Fibroblast of villous mesenchyme (primary cell): ENCODE data around the gene SFT2D3. TPM values are rescaled to one million over a fixed set of nuclear protein-coding genes. Genes with fewer than 3 reads are reported as not detected.

Source experiments
- DNase-seq: peaks from one replicate; pipeline ENCODE4 v3.0.0-alpha.2; 2010; ENCODE audit warnings: low read depth
- H3K4me3 ChIP-seq: 2 replicates; pipeline ENCODE4 v1.5.1; 2011; ENCODE audit warnings: low read depth, mild to moderate bottlenecking, low read length
- total RNA-seq: library from RNA; depleted of rRNA; stranded (reverse); fragments of >200 nt; gene quantifications from 2 replicates; pipeline ENCODE4 v1.2.3, GENCODE V29; 2012
- TF ChIP-seq, protein P1 (sequence below): IDR thresholded peaks from 2 replicates; pipeline ENCODE4 v1.5.1; 2012; ENCODE audit warnings: low read depth, mild to moderate bottlenecking, low read length; ENCODE audit not compliant: insufficient read depth

Gene SFT2D3
- total RNA-seq, 1 donor = 4.7 TPM

GRCh38 chr2:127664895-127665225 is 36.4 kb upstream of the SFT2D3 start:
- H3K4me3 ChIP-seq = no peak overlapping the region
- no peak for DNase-seq
- TF ChIP-seq, protein P1, sequence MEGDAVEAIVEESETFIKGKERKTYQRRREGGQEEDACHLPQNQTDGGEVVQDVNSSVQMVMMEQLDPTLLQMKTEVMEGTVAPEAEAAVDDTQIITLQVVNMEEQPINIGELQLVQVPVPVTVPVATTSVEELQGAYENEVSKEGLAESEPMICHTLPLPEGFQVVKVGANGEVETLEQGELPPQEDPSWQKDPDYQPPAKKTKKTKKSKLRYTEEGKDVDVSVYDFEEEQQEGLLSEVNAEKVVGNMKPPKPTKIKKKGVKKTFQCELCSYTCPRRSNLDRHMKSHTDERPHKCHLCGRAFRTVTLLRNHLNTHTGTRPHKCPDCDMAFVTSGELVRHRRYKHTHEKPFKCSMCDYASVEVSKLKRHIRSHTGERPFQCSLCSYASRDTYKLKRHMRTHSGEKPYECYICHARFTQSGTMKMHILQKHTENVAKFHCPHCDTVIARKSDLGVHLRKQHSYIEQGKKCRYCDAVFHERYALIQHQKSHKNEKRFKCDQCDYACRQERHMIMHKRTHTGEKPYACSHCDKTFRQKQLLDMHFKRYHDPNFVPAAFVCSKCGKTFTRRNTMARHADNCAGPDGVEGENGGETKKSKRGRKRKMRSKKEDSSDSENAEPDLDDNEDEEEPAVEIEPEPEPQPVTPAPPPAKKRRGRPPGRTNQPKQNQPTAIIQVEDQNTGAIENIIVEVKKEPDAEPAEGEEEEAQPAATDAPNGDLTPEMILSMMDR = no peak

DNA sequence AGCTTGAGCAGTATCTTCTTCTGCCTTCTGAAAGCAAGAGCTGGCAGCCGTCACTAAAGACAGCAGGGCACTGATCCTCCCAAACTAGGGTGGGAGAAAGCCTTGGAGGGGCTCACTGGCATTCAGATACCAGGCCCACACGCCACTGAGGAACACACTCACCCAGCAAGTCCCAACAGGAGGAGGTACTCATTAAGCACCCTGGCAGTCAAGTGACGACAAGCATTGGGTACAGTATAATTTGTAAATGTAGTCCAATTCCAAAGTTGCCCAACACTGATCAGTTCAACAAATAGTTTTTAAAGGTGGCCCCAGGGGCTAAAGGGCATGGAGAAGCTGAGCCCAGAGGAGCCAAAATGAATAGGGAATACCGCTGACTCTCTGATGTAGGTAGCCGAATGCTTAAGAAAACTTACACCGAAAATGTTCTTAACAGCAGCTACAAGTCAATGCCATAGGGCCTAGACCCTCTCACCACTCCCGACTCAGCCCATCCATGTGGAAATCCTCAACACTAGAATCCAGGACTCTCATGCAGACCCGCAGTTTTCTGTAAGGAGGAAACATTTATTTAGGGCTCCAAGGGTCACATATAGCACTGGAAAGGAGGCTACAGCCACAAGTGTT is 35.9 kb upstream of the SFT2D3 start:
- no peak overlapping the region for H3K4me3 ChIP-seq
- TF ChIP-seq, protein P1 = no peak
- DNase-seq = no peak

GRCh38 chr2:127669056-127669455 is 32.2 kb upstream of the SFT2D3 start:
- peak; percentile 59 for DNase-seq
- TF ChIP-seq, protein P1 = no peak
- H3K4me3 ChIP-seq = no peak overlapping the region

- no peak for DNase-seq
- no peak overlapping the region for H3K4me3 ChIP-seq
- TF ChIP-seq, protein P1 = no peak
These were observed 31.0 kb upstream of the SFT2D3 start for GRCh38 chr2:127670055-127670956.

DNA sequence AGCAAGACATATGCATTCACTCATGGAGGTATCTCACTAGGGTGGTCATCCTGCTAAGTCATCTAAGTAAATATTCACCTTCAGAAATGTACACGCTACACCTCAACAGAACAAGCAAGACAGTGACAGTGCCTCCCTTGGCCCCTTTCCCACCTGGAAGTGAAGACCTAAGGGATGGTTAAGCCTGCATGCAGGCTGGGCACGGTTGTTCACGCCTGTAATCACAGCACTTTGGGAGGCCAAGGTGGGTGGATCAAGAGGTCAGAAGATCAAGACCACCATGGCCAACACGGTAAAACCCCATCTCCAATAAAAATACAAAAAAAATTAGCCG is 30.4 kb upstream of the SFT2D3 start:
- no peak for DNase-seq
- TF ChIP-seq, protein P1 = no peak
- H3K4me3 ChIP-seq = no peak overlapping the region

- DNase-seq = no peak
- H3K4me3 ChIP-seq = no peak overlapping the region
These were observed 29.6 kb upstream of the SFT2D3 start for GRCh38 chr2:127671557-127672302.

More at GRCh38 chr2:127671557-127672302, 29.6 kb upstream of the SFT2D3 start:
- TF ChIP-seq, protein P1 = no peak
